Camera-type eye (tissue), 1 donor: ENCODE measurements around the gene GTF3C6. TPM values are rescaled to one million over a fixed set of nuclear protein-coding genes. Genes with fewer than 3 reads are reported as not detected.

Source experiments
- total RNA-seq: library from RNA; depleted of rRNA; stranded (reverse); fragments of >200 nt; gene quantifications from one replicate; pipeline ENCODE4 v1.2.3, GENCODE V29; 2014

The GTF3C6 gene
- total RNA-seq = 38.2 TPM

DNA sequence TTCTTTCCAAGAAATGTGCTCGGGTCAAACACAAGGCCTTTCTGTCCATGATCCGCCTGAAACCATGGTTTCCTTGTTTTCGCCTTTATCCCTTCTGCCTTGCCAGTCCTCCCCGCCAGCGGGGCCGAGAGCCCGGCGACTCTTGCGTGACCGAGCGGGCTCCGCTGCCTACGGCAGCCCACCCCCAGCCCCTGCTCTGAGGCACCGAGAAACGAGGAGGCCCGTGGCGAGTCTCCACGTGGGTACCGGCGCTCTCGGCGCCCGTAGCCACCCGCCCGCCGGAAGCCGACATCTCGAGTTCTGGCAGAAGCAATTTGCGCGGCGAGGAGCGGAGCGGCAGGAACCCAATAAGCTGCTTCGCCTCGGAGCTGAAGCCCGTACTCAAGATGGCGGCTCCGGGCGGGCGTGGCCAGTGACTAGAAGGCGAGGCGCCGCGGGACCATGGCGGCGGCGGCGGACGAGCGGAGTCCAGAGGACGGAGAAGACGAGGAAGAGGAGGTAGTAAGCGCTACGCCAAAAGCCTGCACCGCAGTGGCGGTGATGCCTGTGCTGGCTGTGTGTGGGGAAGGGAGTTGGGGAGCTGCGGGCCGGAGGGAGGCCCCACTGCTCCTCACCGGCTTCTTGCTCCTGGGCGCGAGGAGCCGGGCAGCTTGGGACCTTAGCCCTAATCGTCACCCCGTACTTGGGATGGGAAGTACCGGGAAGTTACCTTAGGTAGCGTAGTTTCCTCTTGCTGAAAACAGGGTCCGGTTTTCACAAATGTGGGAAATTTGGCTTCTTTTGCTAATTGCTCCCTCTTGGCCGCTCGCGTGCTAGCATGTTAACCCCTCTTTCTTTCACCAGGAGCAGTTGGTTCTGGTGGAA, at the start of gene GTF3C6:
GTF3C6 (plus strand) TSS at position 378 of the 864 bp plus-strand sequence; CDS start at position 442, 64 bp downstream.

Other genes with a start within 250 kb of the GTF3C6 start
- gene CDK19, start 143.2 kb upstream of the GTF3C6 start, total RNA-seq = 36.4 TPM
- gene AMD1, start 83.9 kb upstream of the GTF3C6 start, total RNA-seq = 59.0 TPM
- 27.2 TPM for gene RPF2, start 23.3 kb downstream of the GTF3C6 start, total RNA-seq
- 12.0 TPM for gene SLC16A10, start 128.8 kb downstream of the GTF3C6 start, total RNA-seq